GM19397 (cell line): Measurements from ENCODE around the gene MAGEA3.
"Not testable (repeated sequence)": the region's sequence is repeated elsewhere in the genome, so short reads cannot be mapped to it uniquely, and the experiment has no call there.

ENCODE experiments used
- ATAC-seq: cut with Tn5 transposase; IDR thresholded peaks from one replicate; pipeline ENCODE4 v1.9.1; 2021; ENCODE audit warnings: mild to moderate bottlenecking, moderate library complexity; ENCODE audit not compliant: unreplicated experiment

Gene MAGEA3

DNA sequence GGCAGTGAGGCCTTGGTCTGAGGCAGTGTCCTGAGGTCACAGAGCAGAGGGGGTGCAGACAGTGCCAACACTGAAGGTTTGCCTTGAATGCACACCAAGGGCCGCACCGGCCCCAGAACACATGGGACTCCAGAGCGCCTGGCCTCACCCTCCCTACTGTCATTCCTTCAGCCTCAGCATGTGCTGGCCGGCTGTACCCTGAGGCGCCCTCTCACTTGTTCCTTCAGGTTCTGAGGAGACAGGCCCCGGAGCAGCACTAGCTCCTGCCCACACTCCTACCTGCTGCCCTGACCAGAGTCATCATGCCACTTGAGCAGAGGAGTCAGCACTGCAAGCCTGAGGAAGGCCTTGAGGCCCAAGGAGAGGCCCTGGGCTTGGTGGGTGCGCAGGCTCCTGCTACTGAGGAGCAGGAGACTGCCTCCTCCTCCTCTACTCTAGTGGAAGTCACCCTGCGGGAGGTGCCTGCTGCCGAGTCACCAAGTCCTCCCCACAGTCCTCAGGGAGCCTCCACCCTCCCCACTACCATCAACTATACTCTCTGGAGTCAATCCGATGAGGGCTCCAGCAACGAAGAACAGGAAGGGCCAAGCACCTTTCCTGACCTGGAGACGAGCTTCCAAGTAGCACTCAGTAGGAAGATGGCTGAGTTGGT lies 37.4 kb downstream of the MAGEA3 start:
- no peak for ATAC-seq

DNA sequence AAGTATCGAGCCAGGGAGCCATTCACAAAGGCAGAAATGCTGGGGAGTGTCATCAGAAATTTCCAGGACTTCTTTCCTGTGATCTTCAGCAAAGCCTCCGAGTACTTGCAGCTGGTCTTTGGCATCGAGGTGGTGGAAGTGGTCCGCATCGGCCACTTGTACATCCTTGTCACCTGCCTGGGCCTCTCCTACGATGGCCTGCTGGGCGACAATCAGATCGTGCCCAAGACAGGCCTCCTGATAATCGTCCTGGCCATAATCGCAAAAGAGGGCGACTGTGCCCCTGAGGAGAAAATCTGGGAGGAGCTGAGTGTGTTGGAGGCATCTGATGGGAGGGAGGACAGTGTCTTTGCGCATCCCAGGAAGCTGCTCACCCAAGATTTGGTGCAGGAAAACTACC lies 37.9 kb downstream of the MAGEA3 start:
- not testable (repeated sequence) for ATAC-seq

DNA sequence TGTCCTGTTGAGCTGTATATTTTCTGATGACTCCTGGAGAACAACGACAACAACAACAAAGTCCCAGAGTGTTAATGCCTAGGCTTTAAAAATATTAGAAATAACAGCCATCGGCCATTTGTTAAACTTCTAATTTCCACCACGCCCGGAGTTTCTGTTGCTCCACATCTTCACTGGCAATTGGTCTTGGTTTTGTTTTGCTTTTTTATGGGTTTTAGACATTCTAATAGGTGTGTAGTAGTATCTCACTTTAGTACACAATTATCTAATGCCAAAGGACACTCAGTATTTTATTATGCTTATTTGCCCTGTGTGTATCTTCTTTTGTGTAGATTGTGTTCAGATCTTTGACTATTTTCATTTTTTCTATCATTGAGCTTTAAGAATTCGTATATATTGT lies 40.0 kb downstream of the MAGEA3 start:
- no peak for ATAC-seq
